Hematopoietic multipotent progenitor cell (in vitro differentiated cells): ENCODE results near the gene TRPC4AP. TPM values are rescaled to one million over a fixed set of nuclear protein-coding genes. Genes with fewer than 3 reads are reported as not detected.

Source experiments
- DNase-seq, 3 donors: peaks; one replicate each; pipeline ENCODE4 v3.0.0-alpha.2; 2011 to 2015; ENCODE audit warnings: low read depth in 2 of 3, low spot score in 2 of 3
- total RNA-seq: library from RNA; depleted of rRNA; stranded (reverse); fragments of >200 nt; gene quantifications from one replicate; pipeline ENCODE4 v1.2.3, GENCODE V29; 2012

The TRPC4AP gene
- total RNA-seq, 1 donor, result 43.1 TPM

DNA sequence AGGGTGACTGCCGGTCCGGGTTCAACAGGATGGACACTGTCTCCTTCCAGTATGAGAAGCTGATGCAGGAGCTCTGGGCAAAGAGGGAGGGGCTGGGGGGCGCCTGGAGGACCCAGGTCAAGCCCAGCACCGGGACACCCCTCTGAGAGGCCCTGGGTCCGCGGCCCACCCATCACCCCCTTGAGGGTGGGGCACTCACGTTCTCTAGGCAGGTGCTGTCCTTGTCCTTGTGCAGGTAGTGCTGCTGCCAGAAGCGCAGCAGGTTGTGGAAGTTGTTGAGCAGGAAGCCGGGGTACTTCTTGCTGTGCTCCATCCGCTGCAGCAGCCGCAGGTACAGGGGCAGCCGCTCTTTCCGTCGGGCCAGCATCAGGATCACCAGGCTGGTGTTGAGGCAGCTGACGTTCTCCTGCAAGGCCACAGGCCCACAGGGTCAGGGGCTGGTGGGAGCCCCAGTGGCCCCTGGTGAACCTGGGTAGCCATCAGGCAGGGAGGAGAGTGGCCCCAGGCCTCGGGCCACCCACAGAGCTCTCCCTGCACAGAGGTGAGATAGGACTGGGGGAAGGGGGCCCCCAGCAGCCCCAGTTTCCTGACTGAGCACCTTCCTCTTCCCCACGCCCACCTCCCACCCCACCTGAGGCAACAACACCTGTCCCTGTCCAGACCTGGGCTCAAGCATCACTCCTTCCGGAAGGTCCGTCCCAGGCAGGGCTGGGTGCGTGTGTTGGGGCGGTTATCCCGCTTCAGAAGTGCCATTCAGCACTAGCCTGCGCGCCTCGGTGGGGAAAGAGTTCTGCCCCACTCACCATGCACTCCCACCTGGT lies 89.2 kb downstream of the TRPC4AP start:
- no peak for DNase-seq

DNA sequence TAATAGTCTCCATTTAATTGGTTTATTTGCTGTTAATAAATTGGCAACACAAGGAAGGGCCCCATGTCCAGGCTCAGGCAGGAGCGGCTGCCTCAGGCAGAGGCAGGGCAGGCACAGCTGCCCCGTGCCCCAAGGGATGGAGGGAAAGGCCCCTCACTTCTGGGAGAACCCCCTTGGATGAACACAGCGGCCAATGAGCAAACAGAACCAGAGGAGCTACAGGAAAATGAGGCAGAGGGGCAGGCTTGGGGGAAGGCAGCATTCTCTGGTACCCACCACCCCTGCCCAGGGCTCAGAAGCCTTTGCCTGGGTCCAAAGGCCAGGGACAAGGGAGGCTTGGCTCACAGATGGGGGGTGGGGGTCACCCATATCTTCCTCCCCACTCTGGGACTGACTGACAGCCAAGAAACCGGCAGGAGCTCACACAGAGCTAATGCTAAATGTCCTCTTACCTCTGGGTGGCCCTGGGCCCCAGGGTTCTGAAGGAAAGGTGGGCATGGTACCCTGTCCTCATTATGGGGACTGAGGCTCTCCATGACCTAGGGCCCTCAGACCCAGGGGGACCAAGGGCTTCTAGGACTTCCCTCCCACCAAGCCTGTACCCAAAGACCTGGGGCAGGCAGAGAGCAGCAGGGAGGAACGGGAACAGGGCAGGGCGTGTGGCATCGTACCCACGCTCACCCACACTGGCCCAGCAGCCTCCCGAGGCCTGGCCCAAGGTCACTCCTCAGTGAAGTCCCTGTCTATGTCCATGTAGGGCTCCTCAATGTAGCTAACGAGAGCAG lies 90.0 kb downstream of the TRPC4AP start:
- no peak for DNase-seq

DNA sequence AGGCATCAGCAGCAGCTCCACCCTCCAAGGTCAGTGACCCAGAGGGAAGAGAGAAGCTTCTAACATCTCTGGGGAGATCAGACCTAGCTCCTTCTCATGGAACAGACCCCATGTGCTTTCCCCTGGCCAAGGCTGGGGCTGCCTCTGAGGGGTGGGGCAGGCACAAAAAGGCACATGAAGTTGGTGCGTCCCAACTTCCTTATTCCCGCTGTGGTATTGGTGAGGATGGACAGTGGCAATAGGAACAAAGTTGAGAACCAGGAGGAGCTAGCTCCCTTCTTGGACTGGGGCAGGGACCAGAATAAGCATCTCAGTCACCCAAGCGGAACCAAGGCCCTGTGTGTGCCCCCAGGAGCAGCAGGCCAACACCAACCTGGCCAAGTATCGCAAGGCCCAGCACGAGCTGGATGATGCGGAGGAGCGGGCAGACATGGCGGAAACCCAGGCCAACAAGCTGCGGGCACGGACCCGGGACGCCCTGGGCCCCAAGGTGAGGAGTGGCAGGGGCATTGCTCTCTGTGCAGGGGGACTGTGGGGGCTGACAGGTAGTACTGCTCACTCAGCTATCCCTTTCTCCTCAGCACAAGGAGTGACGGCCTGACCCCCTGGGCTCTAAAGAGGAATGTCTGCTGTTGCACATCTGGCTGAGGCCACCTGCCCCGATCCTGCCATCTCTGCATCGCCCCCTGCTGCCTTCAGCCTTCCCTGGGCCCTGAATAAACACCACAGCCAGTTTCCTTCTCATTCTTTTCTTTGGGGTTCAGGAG lies 90.8 kb downstream of the TRPC4AP start:
- no peak for DNase-seq

DNA sequence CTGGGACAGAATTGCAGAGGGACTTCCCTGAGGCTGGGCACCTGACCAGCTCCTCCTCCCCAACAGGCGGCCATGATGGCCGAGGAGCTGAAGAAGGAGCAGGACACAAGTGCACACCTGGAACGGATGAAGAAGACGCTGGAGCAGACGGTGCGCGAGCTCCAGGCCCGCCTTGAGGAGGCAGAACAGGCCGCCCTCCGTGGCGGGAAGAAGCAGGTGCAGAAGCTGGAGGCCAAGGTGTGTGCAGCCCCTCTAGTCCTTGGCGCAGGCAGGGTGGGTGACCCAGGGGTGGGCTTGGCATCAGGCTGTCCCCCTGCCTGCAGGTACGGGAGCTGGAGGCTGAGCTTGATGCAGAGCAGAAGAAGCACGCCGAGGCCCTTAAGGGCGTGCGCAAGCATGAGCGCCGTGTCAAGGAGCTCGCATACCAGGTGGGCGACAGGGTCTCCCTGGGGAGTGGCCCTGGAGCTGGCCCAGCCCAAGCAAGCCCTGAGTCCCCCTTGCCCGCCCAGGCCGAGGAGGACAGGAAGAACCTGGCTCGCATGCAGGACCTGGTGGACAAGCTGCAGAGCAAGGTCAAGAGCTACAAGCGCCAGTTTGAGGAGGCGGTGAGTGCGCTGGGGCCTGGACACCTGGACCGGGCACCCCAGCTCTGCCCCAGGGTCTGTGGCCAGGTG lies 91.5 kb downstream of the TRPC4AP start:
- DNase-seq, result no peak

DNA sequence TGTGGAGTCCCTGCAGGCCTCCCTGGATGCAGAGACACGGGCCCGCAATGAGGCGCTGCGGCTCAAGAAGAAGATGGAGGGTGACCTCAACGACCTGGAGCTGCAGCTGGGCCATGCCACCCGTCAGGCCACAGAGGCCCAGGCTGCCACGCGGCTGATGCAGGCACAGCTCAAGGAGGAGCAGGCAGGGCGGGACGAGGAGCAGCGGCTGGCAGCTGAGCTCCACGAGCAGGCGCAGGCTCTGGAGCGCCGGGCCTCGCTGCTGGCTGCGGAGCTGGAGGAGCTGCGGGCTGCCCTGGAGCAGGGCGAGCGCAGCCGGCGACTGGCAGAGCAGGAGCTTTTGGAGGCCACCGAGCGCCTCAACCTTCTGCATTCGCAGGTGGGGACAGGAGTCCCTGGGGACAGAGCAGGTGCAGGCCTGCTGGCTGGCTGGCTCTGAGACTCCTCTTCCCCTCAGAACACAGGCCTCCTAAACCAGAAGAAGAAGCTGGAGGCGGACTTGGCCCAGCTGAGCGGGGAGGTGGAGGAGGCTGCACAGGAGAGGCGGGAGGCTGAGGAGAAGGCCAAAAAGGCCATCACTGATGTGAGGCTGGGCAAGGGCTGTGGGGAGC lies 92.2 kb downstream of the TRPC4AP start:
- DNase-seq, result no peak

DNA sequence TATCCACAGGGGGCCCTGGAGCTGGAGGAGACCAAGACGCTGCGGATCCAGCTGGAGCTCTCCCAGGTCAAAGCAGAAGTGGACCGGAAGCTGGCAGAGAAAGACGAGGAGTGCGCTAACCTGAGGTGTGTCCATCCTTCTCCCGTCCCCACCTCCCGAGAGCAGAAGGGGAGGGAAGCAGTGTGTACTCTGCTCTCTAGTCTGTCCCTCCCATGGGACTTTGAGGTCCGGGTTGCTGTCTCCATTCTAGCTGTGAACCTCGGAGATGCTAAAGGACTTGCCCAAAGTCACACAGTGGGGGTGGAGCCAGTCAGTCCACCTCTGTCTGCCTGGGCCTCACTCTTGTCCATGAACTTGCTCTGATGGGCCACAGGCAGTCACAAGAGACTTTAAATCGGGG lies 92.8 kb downstream of the TRPC4AP start:
- DNase-seq, result no peak

DNA sequence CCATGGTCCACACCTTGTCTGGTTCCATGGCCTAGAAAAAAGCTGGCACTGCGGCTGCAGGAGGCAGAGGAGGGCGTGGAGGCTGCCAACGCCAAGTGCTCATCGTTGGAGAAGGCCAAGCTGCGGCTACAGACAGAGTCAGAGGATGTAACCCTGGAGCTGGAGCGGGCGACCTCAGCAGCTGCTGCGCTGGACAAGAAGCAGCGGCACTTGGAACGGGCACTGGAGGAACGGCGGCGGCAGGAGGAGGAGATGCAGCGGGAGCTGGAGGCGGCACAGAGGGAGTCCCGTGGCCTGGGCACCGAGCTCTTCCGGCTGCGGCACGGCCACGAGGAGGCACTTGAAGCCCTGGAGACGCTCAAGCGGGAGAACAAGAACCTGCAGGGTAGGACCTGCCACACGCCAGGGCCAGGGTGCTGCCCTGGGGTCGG lies 93.6 kb downstream of the TRPC4AP start:
- no peak for DNase-seq

DNA sequence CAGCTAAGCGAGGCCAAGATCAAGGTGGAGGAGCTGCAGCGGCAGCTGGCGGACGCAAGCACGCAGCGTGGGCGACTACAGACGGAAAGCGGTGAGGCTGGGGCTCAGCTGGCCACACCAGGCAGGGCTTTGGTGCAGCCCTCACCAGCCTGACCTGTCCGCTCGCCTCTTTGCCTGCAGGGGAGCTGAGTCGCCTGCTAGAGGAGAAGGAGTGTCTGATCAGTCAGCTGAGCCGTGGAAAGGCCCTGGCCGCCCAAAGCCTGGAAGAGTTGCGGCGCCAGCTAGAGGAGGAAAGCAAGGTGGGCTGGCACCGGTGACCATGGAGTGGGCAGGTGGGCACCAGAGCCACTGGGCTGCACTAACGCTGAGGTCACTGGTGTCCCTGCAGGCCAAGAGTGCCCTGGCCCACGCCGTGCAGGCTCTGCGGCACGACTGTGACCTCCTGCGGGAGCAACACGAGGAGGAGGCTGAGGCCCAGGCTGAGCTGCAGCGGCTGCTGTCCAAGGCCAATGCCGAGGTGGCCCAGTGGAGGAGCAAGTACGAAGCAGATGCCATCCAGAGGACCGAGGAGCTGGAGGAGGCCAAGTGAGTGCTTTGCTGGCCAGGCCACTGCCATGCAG lies 94.2 kb downstream of the TRPC4AP start:
- no peak for DNase-seq

DNA sequence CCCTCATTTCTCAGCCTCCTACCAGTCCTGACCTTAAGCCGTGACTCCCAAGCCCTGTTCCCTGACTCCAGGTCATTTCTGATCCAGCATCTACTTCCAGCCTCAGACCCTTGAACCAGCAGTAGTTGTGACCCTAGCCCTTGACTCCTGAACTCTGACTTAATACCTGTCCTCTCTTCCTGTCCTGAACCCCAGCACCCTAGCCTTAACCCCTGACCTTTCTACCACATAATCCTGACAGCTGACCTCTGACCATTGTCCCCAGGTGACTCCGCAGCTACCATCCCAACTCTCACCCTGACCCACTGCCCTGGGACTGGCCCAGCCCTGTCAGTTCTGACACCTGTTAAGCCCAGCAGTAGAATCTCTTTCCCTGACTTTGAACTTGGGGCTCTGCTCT lies 94.8 kb downstream of the TRPC4AP start:
- no peak for DNase-seq

DNA sequence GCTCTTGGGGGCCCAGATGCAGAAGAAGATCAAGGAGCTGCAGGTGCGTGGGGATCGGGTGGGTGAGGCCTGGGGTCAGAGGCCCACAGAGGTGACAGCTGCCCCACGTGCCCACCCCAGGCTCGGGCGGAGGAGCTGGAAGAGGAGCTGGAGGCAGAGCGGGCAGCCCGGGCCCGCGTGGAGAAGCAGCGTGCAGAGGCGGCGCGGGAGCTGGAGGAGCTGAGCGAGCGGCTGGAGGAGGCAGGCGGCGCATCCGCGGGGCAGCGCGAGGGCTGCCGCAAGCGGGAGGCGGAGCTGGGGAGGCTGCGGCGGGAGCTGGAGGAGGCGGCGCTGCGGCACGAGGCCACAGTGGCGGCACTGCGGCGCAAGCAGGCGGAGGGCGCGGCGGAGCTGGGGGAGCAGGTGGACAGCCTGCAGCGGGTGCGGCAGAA lies 95.5 kb downstream of the TRPC4AP start:
- no peak for DNase-seq

DNA sequence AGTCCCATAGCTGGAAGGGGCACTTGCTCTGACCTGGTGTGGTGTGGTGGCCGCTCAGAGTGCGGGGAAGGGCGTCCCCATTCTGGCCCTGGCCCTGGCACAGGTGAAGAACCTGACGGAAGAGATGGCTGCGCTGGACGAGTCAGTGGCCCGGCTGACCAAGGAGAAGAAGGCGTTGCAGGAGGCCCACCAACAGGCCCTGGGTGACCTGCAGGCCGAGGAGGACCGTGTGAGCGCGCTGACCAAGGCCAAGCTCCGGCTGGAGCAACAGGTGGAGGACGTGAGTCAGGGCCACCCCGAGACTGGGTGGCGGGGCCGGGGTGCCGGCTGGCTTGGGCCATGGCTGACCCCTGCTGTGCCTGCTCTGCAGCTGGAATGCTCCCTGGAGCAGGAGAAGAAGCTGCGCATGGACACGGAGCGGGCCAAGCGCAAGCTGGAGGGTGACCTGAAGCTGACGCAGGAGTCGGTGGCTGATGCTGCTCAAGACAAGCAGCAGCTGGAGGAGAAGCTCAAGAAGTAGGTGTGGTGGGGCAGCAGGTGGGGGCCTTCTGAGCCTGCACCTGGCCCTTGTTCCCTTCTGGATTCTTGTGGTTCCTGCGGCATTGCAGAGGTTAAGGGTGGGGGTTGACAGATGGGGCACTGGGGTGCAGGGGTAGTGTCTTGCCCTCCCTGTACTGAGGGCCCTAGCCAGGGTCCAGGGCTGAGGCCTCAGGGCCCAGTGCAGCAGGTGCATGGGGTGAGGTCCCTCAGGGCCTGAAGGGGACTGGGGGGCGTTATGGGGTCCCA lies 96.2 kb downstream of the TRPC4AP start:
- DNase-seq, result no peak

DNA sequence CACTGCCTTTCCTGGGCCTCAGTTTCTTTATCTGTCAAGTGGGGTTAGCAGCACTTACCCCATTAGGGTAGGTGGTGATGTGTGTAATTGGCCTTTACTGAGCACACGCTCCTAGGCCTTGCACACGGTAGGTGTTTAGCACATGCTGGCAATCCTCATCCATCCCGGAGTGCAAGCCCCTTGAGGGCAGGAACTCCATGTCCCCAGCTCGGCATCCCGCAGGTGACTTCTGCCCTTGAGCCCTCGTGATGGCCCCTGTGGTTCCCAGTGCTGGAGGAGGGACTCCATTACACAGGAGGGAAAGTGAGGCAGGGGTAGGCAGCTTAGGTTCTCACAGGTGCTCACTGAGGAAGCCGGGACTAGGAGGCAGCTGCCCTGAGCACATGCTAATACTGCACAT lies 96.9 kb downstream of the TRPC4AP start:
- no peak for DNase-seq

DNA sequence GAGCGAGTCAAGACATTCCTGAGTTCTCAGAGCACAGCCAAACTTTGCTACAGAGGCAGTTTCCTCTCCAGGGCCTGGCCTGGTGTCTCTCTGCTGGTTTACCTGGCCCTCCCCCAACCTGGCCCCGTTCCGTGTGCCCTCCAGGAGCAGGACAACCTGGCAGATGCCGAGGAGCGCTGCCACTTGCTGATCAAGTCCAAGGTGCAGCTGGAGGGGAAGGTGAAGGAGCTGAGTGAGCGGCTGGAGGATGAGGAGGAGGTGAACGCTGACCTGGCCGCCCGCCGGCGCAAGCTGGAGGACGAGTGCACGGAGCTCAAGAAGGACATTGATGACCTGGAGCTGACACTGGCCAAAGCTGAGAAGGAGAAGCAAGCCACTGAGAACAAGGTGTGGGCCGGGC lies 97.4 kb downstream of the TRPC4AP start:
- no peak for DNase-seq

DNA sequence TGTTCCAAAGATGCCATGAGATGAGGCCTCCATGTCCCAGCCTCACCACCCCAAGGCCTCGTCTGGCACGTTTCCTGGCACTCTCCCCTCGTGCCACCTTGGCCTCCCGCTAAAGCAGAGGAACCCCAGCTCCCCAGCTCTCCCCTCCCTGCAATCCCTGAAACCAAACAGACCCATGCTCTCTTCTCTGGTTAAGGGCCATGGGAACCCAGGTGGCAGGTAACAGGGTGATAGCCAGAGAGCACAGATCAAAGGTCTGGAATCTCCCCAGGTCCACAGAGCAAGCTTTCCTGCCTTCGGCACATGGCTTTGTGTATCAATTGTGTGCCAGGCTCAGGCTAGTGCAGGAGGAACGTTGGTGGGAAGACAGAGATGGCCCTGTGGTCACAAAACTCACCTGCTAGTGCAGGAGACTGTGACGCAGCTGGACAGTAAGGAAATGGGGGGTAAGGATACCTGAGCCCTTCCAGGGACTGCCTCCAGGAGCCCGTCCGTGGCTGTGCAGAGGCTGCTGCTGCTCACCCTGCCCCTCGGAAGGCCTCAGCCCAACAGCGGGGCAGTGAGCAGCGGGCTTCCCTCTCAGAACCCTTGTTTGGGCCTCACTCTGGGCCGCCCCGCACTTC lies 98.0 kb downstream of the TRPC4AP start:
- DNase-seq, result no peak

DNA sequence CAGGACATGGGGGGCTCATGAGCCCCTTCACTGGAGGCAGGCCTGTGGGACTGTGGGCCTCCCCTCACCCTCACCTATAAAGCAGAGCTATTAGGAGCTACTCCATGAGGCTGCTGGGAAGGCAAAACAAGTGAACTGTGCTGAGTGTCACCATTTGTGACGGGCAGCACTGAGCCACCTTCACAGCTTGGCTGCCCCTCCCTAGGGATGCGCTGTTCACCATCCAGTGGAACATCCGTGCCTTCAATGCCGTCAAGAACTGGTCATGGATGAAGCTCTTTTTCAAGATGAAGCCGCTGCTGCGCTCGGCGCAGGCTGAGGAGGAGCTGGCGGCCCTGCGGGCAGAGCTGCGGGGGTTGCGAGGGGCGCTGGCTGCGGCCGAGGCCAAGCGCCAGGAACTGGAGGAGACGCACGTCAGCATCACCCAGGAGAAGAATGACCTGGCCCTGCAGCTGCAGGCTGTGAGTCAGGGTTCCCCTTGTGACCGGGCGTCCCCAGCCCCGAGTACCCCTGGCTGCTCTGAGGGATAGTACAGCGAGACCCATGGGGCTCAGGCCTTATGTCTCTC lies 98.6 kb downstream of the TRPC4AP start:
- no peak for DNase-seq

DNA sequence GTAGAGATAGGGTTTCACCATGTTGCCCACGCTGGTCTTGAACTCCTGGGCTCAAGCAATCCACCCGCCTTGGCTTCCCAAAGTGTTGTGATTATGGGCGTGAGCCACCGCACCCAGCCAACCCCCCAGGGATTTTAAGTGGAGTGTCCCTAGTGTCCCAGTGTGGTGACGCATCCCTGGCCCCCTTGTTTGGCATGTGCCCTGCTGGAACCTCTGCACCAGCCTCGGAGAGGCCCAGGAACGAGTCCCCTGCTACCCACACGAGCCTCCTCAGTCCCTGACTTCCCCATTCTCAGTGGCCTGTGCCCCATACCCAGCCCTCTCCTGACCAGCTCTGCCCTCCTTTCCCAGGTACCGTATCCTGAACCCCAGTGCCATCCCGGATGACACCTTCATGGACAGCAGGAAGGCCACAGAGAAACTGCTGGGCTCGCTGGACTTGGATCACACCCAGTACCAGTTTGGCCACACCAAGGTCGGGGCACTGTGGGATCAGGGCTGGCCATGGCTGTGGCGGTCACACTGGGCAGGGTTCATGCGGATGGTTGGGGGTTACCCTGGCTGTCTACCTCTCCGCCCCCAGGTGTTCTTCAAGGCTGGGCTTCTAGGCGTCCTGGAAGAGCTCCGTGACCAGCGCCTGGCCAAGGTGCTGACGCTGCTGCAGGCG lies 99.7 kb downstream of the TRPC4AP start:
- no peak for DNase-seq

DNA sequence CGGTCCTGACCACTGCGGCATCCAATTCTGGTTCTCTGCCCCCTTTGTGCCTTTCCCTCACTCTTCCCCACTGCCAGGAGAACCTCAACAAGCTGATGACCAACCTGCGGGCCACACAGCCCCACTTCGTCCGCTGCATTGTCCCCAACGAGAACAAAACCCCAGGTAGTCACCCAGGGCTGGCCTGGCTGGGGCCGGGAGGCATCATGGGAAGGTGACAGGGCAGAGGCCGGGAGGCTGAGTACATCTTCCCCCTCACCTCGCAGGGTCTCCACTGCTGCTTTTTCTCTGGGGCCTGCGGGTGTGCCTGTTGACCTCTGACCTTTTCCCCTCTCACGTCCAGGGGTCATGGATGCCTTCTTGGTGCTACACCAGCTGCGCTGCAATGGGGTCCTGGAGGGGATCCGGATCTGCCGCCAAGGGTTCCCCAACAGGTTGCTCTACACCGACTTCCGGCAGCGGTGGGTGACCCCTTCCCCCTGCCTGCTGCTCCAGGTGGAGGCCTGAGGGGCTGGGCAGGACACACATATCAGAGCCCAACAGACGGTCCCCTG lies 101.9 kb downstream of the TRPC4AP start:
- DNase-seq, result no peak
